Skeletal muscle satellite cell (primary cell): Measurements from ENCODE around the gene IRF4.

Source experiments
- H3K27me3 ChIP-seq: 2 replicates; pipeline ENCODE4 v1.7.0; 2013; ENCODE audit warnings: low read length; ENCODE audit not compliant: control insufficient read depth, insufficient read depth
- H3K36me3 ChIP-seq: 2 replicates; pipeline ENCODE4 v1.7.0; 2013; ENCODE audit warnings: mild to moderate bottlenecking, control low read depth, low read length; ENCODE audit not compliant: insufficient read depth
- H3K4me1 ChIP-seq: 2 replicates; pipeline ENCODE4 v1.7.0; 2013; ENCODE audit warnings: low read length; ENCODE audit not compliant: control insufficient read depth, insufficient read depth
- H3K4me2 ChIP-seq: 2 replicates; pipeline ENCODE4 v1.7.0; 2013; ENCODE audit warnings: mild to moderate bottlenecking, low read length
- H3K4me3 ChIP-seq: 2 replicates; pipeline ENCODE4 v1.7.0; 2013; ENCODE audit warnings: low read length
- H3K9ac ChIP-seq: 2 replicates; pipeline ENCODE4 v1.7.0; 2013; ENCODE audit warnings: mild to moderate bottlenecking, low read depth, low read length, moderate library complexity
- H3K9me3 ChIP-seq: replicated peaks from 2 replicates; pipeline ENCODE4 v1.7.0; 2013; ENCODE audit warnings: mild to moderate bottlenecking, control low read depth, low read length

IRF4 gene

GRCh38 chr6:379410-380181, 12.0 kb upstream of the IRF4 start:
- Histone ChIP-seq H3K4me3 (no peak overlapping the region), H3K4me2 (no peak overlapping the region), H3K9ac (no peak overlapping the region), H3K9me3 (no peaks in the 10 kb centered on the region), H3K4me1 (no peaks in the 10 kb centered on the region), H3K27me3 (peaks cover 19% of the 10 kb centered on the region), H3K36me3 (no peaks in the 10 kb centered on the region)

GRCh38 chr6:380234-381218, 11.0 kb upstream of the IRF4 start:
- Histone ChIP-seq H3K4me1 (no peaks in the 10 kb centered on the region), H3K36me3 (no peaks in the 10 kb centered on the region), H3K27me3 (peaks cover 15% of the 10 kb centered on the region), H3K4me3 (no peak overlapping the region), H3K9ac (no peak overlapping the region), H3K4me2 (no peak overlapping the region), H3K9me3 (no peaks in the 10 kb centered on the region)

- Histone ChIP-seq H3K4me2 (no peak overlapping the region), H3K4me1 (no peaks in the 10 kb centered on the region), H3K9ac (no peak overlapping the region), H3K36me3 (no peaks in the 10 kb centered on the region), H3K9me3 (no peaks in the 10 kb centered on the region), H3K27me3 (peaks cover 20% of the 10 kb centered on the region), H3K4me3 (no peak overlapping the region)
These were observed 9.7 kb upstream of the IRF4 start for GRCh38 chr6:381742-382461.

GRCh38 chr6:382883-383810, 8.4 kb upstream of the IRF4 start:
- Histone ChIP-seq H3K9ac (no peak overlapping the region), H3K36me3 (no peaks in the 10 kb centered on the region), H3K27me3 (peaks cover 28% of the 10 kb centered on the region), H3K4me3 (no peak overlapping the region), H3K4me1 (no peaks in the 10 kb centered on the region), H3K9me3 (no peaks in the 10 kb centered on the region), H3K4me2 (no peak overlapping the region)

GRCh38 chr6:383856-384255, 7.7 kb upstream of the IRF4 start:
- H3K27me3 ChIP-seq, result peaks cover 35% of the 10 kb centered on the region
- no peaks in the 10 kb centered on the region for H3K9me3 ChIP-seq
- no peaks in the 10 kb centered on the region for H3K36me3 ChIP-seq

GRCh38 chr6:384898-385297, 6.7 kb upstream of the IRF4 start:
- Histone ChIP-seq H3K4me3 (no peak overlapping the region), H3K27me3 (peaks cover 45% of the 10 kb centered on the region), H3K4me2 (no peak overlapping the region), H3K36me3 (no peaks in the 10 kb centered on the region), H3K9ac (no peak overlapping the region), H3K9me3 (no peaks in the 10 kb centered on the region), H3K4me1 (no peaks in the 10 kb centered on the region)

More at GRCh38 chr6:383856-384255, 7.7 kb upstream of the IRF4 start:
- no peak overlapping the region for H3K4me3 ChIP-seq
- no peak overlapping the region for H3K4me2 ChIP-seq
- H3K4me1 ChIP-seq, result no peaks in the 10 kb centered on the region
- no peak overlapping the region for H3K9ac ChIP-seq

- Histone ChIP-seq H3K4me2 (no peak overlapping the region), H3K36me3 (no peaks in the 10 kb centered on the region), H3K4me3 (no peak overlapping the region), H3K9me3 (no peaks in the 10 kb centered on the region), H3K27me3 (peaks cover 47% of the 10 kb centered on the region), H3K4me1 (no peaks in the 10 kb centered on the region), H3K9ac (no peak overlapping the region)
These were observed 5.9 kb upstream of the IRF4 start for GRCh38 chr6:385614-386013.

GRCh38 chr6:386688-387266, 4.8 kb upstream of the IRF4 start:
- Histone ChIP-seq H3K27me3 (peaks cover 54% of the 10 kb centered on the region), H3K9ac (no peak overlapping the region), H3K4me3 (no peak overlapping the region), H3K36me3 (no peaks in the 10 kb centered on the region), H3K4me1 (peaks cover 6% of the 10 kb centered on the region), H3K4me2 (no peak overlapping the region), H3K9me3 (no peaks in the 10 kb centered on the region)

GRCh38 chr6:387293-387741, 4.2 kb upstream of the IRF4 start:
- no peak overlapping the region for H3K9ac ChIP-seq
- H3K4me3 ChIP-seq, result no peak overlapping the region
- no peak overlapping the region for H3K4me2 ChIP-seq
- H3K9me3 ChIP-seq, result no peaks in the 10 kb centered on the region
- peaks cover 12% of the 10 kb centered on the region for H3K4me1 ChIP-seq
- peaks cover 56% of the 10 kb centered on the region for H3K27me3 ChIP-seq
- no peaks in the 10 kb centered on the region for H3K36me3 ChIP-seq

GRCh38 chr6:388202-388903, 3.2 kb upstream of the IRF4 start:
- Histone ChIP-seq H3K9me3 (no peaks in the 10 kb centered on the region), H3K4me3 (no peak overlapping the region), H3K9ac (no peak overlapping the region), H3K4me2 (no peak overlapping the region), H3K27me3 (peaks cover 66% of the 10 kb centered on the region), H3K4me1 (peaks cover 19% of the 10 kb centered on the region), H3K36me3 (no peaks in the 10 kb centered on the region)
